RKO (cell line): Measurements from ENCODE around the gene TIMM50.
"Not testable (repeated sequence)": the region's sequence is repeated elsewhere in the genome, so short reads cannot be mapped to it uniquely, and the experiment has no call there.

Experiments used
- DNase-seq: peaks from one replicate; pipeline ENCODE4 v3.0.0-alpha.2; 2016; ENCODE audit warnings: low spot score

Gene TIMM50

GRCh38 chr19:39480337-39481228 is at the start of gene TIMM50:
TSS of gene TIMM50 (plus strand) at chr19:39480838. CDS start at chr19:39480854, 16 bp downstream.
- DNase-seq, result peak; percentile 96

- peak; percentile 20 for DNase-seq
Measured at GRCh38 chr19:39432677-39433025, 48.0 kb upstream of the TIMM50 start.

GRCh38 chr19:39433480-39434079 is 47.1 kb upstream of the TIMM50 start:
- DNase-seq, result no peak

- peak; percentile 69 for DNase-seq
Measured at GRCh38 chr19:39434123-39435076, 46.2 kb upstream of the TIMM50 start.

- DNase-seq, result peak; percentile 98
Measured at GRCh38 chr19:39435499-39436349, 44.9 kb upstream of the TIMM50 start, which contains the start of gene RPS16. TSS of gene RPS16 (minus strand) at chr19:39435949. CDS start at chr19:39435895, 54 bp downstream.

- DNase-seq, result peak; percentile 20
Measured at GRCh38 chr19:39436350-39436716, 44.3 kb upstream of the TIMM50 start.

- DNase-seq, result peak; percentile 53
Measured at GRCh38 chr19:39438270-39438934, 42.2 kb upstream of the TIMM50 start.

GRCh38 chr19:39444598-39445195 is 35.9 kb upstream of the TIMM50 start:
- peak; percentile 36 for DNase-seq

GRCh38 chr19:39445196-39446111 is 35.2 kb upstream of the TIMM50 start, which contains the start of gene SUPT5H:
TSS of gene SUPT5H (plus strand) at chr19:39445582. CDS start at chr19:39445891, 309 bp downstream.
- DNase-seq, result peak; percentile 97

GRCh38 chr19:39446365-39447084 is 34.1 kb upstream of the TIMM50 start:
- peak; percentile 12 for DNase-seq

GRCh38 chr19:39448271-39448670 is 32.4 kb upstream of the TIMM50 start:
- DNase-seq, result peak; percentile 44

- no peak for DNase-seq
Measured at GRCh38 chr19:39449116-39449797, 31.4 kb upstream of the TIMM50 start.

- not testable (repeated sequence) for DNase-seq
Measured at GRCh38 chr19:39451257-39451656, 29.4 kb upstream of the TIMM50 start.

GRCh38 chr19:39463403-39463802 is 17.2 kb upstream of the TIMM50 start:
- DNase-seq, result no peak

- DNase-seq, result no peak
Measured at GRCh38 chr19:39465956-39466747, 14.5 kb upstream of the TIMM50 start.

- no peak for DNase-seq
Measured at GRCh38 chr19:39467941-39468340, 12.7 kb upstream of the TIMM50 start.

- no peak for DNase-seq
Measured at GRCh38 chr19:39469036-39469435, 11.6 kb upstream of the TIMM50 start.
